Measurements from ENCODE around the gene GRK5.
"Not testable (repeated sequence)": the region's sequence is repeated elsewhere in the genome, so short reads cannot be mapped to it uniquely, and the experiment has no call there.

The GRK5 gene

DNA sequence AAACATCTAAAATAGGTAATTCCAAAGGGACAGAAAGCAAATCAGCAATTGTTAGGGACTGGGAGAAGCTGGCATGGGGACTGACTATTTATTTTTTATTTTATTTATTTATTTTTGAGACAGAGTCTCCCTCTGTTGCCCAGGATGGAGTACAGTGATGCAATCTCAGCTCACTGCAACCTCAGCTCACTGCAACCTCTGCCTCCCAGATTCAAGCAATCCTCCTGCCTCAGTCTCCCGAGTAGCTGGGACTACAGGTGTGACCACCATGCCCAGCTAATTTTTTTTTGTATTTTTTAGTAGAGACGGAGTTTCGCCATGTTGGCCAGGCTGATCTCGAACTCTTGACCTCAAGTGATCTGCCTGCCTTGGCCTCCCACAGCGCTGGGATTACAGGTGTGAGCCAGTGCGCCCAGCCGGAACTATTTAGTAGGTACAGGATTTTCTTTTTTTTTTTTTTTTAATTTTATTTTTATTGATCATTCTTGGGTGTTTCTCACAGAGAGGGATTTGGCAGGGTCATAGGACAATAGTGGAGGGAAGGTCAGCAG lies 26.4 kb upstream of the GRK5 start:
- H3K27me3 ChIP-seq (ENCODE audit: insufficient read depth, low read length); H3K4me1 ChIP-seq (ENCODE audit: insufficient read depth, low read length); H2AFZ ChIP-seq (ENCODE audit: low read depth, low read length); H3K4me3 ChIP-seq (ENCODE audit: low read length); H3K9me3 ChIP-seq (ENCODE audit: low read length): not testable (repeated sequence)
- H3K36me3 ChIP-seq (ENCODE audit: insufficient read depth, low read length): peaks cover 11% of the 10 kb centered on the region

DNA sequence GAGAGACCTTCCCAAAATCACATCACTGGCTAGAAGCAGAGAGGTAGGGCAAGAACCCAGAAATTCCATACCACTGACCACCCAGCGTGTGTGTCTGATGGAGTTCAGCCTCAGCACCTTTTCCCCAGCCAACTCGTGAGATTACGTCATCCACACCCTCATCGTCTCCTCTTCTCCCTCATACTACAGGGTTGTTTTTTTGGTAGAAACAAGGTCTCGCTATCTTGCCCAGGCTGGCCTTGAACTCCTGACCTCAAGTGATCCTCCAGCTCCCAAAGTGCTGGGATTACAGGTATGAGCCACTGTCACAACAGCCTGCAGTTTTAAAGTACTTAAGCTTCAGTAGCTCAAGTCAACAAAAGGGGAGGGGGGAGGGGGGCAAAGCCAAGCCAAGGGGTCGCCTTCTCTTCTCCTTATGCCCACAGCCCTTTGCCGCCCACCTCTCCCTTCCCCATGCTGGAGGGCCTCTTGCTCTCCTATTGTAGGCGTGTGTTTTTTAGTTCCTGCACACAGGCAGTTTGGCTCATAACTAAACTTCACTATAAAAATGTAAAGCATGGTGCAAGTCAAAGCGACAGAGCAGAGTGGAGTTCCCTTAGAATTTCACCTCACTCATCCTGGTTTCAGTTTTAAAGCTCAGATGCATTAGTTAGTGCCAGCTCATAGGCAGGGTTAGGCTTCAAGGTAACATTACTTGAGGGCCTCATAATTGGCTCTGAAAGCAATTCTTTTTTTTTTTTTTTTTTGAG lies 23.5 kb upstream of the GRK5 start:
- no peak overlapping the region for H2AFZ ChIP-seq (ENCODE audit: low read depth, low read length)
- H3K4me1 ChIP-seq (ENCODE audit: insufficient read depth, low read length): peaks cover 4% of the 10 kb centered on the region
- H3K27me3 ChIP-seq (ENCODE audit: insufficient read depth, low read length): no peaks in the 10 kb centered on the region
- H3K4me3 ChIP-seq (ENCODE audit: low read length): no peak overlapping the region
- H3K36me3 ChIP-seq (ENCODE audit: insufficient read depth, low read length): no peaks in the 10 kb centered on the region
- H3K9me3 ChIP-seq (ENCODE audit: low read length): no peaks in the 10 kb centered on the region

DNA sequence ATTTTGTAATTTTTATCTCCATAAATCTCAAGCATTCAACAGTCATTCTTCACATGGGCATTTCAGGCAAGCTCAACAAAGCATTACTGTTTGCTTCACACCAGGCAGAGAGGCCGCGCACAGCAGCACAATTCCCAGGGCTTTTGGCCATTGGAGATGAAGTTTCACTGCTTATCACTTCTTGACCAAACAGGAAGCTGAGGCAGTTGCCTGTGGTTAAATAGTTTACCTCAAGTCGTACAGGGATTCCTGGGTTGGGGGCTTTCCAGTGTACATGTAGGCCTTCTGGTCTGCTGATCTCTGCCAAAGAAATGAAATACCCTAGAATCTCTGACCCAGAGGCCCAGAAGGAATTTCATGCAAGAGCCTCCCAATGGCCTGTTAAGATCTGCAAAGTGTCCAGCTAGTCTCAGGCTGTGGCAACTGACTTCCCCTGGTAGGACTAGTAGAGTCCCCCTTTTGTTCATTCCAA lies 17.5 kb upstream of the GRK5 start:
- H3K9me3 ChIP-seq (ENCODE audit: low read length): no peaks in the 10 kb centered on the region
- peaks cover 3% of the 10 kb centered on the region for H3K27me3 ChIP-seq (ENCODE audit: insufficient read depth, low read length)
- H3K4me3 ChIP-seq (ENCODE audit: low read length): no peak overlapping the region
- no peaks in the 10 kb centered on the region for H3K36me3 ChIP-seq (ENCODE audit: insufficient read depth, low read length)
- H3K4me1 ChIP-seq (ENCODE audit: insufficient read depth, low read length): no peaks in the 10 kb centered on the region
- H2AFZ ChIP-seq (ENCODE audit: low read depth, low read length): no peak overlapping the region

DNA sequence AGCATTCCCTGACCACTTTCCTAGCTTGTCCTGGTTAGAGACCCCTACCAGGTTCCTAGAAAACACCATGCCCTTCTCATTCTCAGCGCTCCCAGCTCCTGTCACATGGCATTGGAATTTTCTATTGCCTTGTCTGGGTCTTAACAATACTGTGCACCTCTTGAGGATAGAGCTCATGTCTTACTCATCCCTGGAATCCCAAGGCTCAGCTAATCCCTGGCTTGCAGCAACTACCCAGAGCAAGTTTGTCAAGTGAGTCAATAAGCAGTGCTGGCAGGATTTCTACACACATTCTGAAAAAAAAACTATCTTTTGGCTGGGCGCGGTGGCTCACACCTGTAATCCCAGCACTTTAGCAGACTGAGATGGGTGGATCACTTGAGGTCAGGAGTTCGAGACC lies 17.0 kb upstream of the GRK5 start:
- peaks cover 5% of the 10 kb centered on the region for H3K27me3 ChIP-seq (ENCODE audit: insufficient read depth, low read length)
- H2AFZ ChIP-seq (ENCODE audit: low read depth, low read length): no peak overlapping the region
- H3K4me1 ChIP-seq (ENCODE audit: insufficient read depth, low read length): no peaks in the 10 kb centered on the region
- H3K36me3 ChIP-seq (ENCODE audit: insufficient read depth, low read length): no peaks in the 10 kb centered on the region
- H3K4me3 ChIP-seq (ENCODE audit: low read length): no peak overlapping the region
- H3K9me3 ChIP-seq (ENCODE audit: low read length): no peaks in the 10 kb centered on the region

DNA sequence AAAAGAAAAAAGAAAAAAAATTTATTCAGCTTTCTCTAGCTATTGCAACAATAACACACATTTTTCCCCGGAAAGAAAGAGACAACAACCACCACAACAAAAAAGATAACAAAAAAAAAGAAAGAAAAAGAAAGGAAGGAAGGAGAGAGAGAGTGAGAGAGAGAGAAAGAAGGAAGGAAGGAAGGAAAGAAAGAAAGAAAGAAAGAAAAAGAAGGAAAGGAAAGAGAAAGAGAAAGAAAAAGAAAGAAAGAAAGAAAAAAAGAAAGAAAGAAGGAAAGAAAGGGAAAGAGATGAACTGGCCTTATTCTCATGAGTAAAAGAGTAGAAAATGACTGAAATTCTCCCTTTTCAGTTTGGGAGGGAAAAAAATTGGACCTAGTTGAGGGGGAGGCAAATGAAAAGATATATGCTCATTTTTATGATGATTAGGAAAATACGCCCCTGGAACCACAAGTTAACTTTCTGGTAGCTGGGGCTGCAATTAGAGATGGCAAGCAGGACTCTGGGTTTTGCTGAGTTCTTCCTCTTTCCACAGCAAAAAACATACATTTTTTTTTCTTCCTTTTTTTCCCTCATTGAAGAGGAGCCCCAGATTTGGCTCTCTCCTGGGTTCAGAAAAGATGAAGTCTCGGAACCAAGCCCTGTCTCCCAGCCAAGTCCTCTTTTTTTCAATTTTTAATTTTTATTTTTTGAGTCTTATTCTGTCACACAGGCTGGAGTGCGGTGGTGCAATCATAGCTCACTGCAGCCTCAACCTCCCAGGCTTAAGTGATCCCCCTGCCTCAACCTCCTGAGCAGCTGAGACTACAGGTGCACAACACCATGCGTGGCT lies 16.2 kb upstream of the GRK5 start:
- no peak overlapping the region for H3K4me3 ChIP-seq (ENCODE audit: low read length)

DNA sequence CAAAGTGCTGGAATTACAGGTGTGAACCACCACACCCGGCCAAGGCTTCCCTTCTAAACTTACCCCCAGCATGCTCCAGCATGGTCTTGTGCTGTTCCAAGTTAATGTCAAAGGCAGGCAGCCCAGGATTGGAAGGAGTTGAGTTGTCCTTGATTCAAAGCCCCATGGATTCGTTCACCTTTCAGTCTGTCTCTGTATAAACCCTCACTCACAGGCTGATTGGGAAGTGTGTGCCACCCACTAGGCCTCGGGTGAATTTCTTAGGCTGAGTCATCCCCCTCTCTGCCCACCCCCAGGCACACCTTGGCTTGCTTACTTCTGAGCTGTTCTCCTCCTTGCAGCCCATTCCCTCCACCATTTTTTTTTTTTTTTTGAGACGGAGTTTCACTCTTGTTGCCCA lies 15.5 kb upstream of the GRK5 start:
- Histone ChIP-seq H3K27me3 (ENCODE audit: insufficient read depth, low read length) (peaks cover 5% of the 10 kb centered on the region), H3K9me3 (ENCODE audit: low read length) (no peaks in the 10 kb centered on the region), H2AFZ (ENCODE audit: low read depth, low read length) (no peak overlapping the region), H3K36me3 (ENCODE audit: insufficient read depth, low read length) (no peaks in the 10 kb centered on the region), H3K4me3 (ENCODE audit: low read length) (no peak overlapping the region), H3K4me1 (ENCODE audit: insufficient read depth, low read length) (no peaks in the 10 kb centered on the region)

More for the DNA sequence above, 16.2 kb upstream of the GRK5 start:
- Histone ChIP-seq H3K27me3 (ENCODE audit: insufficient read depth, low read length) (peaks cover 5% of the 10 kb centered on the region), H3K4me1 (ENCODE audit: insufficient read depth, low read length) (no peaks in the 10 kb centered on the region), H3K36me3 (ENCODE audit: insufficient read depth, low read length) (no peaks in the 10 kb centered on the region), H2AFZ (ENCODE audit: low read depth, low read length) (no peak overlapping the region), H3K9me3 (ENCODE audit: low read length) (no peaks in the 10 kb centered on the region)

DNA sequence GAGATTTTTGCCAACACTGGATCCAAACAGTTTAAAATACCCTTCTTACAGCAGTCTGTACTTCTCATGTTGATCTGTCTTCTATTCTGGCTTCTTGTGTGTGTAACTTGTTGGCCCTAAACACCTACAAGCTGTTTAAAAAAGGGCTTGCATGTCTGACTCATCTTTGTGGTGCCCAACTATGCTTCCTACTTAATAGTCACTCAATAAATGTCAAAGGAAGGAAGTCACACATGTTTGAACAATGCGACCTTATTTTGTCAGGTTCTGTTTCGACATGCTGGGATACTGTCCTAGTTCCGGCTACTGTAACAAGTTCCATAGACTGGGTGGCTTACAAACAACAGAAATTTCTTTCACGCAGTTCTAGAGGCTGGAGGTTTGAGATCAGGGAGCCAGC lies 9.4 kb upstream of the GRK5 start:
- Histone ChIP-seq H3K4me1 (ENCODE audit: insufficient read depth, low read length) (peaks cover 3% of the 10 kb centered on the region), H3K4me3 (ENCODE audit: low read length) (no peak overlapping the region), H2AFZ (ENCODE audit: low read depth, low read length) (no peak overlapping the region), H3K27me3 (ENCODE audit: insufficient read depth, low read length) (peaks cover 5% of the 10 kb centered on the region), H3K36me3 (ENCODE audit: insufficient read depth, low read length) (no peaks in the 10 kb centered on the region), H3K9me3 (ENCODE audit: low read length) (no peaks in the 10 kb centered on the region)

DNA sequence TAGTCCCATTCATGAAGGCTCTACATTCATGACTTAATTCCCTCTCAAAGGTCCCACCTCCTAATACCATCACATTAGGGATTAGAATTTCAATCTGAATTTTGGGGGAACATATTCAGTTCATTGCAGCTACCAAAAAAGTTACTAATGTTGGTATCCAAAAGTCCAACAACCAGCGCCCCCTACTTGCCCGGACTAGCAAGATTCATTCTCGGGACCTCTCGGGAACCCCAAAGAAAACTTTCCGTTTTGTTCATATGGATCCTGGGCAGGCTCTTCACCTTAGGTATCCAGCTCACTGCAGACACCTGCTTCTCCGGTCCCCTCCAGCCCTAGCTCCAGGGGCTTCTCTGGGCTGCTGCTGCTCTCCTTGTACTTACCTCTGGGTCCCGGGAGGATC lies 8.9 kb upstream of the GRK5 start:
- no peaks in the 10 kb centered on the region for H3K9me3 ChIP-seq (ENCODE audit: low read length)
- H2AFZ ChIP-seq (ENCODE audit: low read depth, low read length): no peak overlapping the region
- no peak overlapping the region for H3K4me3 ChIP-seq (ENCODE audit: low read length)
- peaks cover 5% of the 10 kb centered on the region for H3K27me3 ChIP-seq (ENCODE audit: insufficient read depth, low read length)
- peaks cover 8% of the 10 kb centered on the region for H3K4me1 ChIP-seq (ENCODE audit: insufficient read depth, low read length)
- no peaks in the 10 kb centered on the region for H3K36me3 ChIP-seq (ENCODE audit: insufficient read depth, low read length)

DNA sequence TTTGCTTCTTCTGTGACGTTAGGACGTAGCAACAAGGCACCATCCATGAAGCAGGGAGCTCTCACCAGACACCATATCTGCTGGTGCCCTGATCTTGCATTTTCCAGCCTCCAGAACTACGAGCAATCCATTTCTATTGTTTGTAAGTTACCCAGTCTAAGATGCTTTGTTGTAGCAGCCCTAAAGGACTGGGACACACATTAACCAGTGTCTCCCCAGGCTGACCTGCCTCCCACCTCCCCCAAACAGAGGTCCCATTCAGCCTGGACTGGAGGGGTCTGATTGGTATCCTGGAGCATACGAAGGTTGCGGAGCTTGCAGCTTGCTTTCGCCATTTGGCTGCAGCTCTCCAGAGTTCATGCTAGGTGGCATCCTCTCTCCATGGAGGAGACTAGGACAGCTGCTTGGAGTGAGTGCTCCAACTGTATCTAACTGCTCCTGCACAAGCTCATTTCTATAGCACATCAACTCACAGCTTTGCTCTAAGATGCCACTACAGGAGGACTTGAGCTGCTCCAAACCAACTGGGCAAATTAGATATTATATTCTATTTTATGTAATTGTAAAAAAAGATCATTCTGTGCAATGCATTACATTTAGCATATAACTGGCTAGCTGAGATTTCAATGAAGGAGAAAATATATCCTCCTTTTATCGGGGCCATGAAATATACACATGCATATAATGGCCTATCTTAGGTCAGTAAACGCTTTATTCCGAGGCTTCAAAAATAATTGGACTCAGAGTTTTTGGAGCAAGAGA lies 8.0 kb upstream of the GRK5 start:
- Histone ChIP-seq H3K4me1 (ENCODE audit: insufficient read depth, low read length) (peaks cover 8% of the 10 kb centered on the region), H3K36me3 (ENCODE audit: insufficient read depth, low read length) (no peaks in the 10 kb centered on the region), H3K9me3 (ENCODE audit: low read length) (no peaks in the 10 kb centered on the region), H2AFZ (ENCODE audit: low read depth, low read length) (no peak overlapping the region), H3K4me3 (ENCODE audit: low read length) (no peak overlapping the region), H3K27me3 (ENCODE audit: insufficient read depth, low read length) (peaks cover 5% of the 10 kb centered on the region)

DNA sequence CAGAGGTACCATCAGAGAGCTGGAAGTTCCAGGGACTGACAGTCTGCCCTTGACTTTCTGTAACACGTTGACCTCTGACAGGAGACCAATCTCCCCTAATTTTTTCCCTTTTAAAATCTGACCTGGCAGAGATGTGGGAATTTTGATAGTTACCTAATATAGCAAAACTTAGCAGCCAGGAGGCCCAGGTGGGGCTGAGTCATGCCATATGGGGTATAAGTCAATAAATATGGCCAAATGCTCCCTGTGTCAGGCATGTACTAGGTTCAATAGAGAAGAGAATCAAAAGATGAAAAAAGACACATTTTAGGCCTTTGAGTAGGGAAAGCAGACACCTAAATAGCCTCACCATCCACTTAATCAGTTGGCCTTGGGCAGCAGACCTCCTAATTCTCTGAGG lies 6.1 kb upstream of the GRK5 start:
- Histone ChIP-seq H2AFZ (ENCODE audit: low read depth, low read length) (no peak overlapping the region), H3K9me3 (ENCODE audit: low read length) (no peaks in the 10 kb centered on the region), H3K27me3 (ENCODE audit: insufficient read depth, low read length) (no peaks in the 10 kb centered on the region), H3K36me3 (ENCODE audit: insufficient read depth, low read length) (no peaks in the 10 kb centered on the region), H3K4me3 (ENCODE audit: low read length) (no peak overlapping the region), H3K4me1 (ENCODE audit: insufficient read depth, low read length) (peaks cover 8% of the 10 kb centered on the region)

DNA sequence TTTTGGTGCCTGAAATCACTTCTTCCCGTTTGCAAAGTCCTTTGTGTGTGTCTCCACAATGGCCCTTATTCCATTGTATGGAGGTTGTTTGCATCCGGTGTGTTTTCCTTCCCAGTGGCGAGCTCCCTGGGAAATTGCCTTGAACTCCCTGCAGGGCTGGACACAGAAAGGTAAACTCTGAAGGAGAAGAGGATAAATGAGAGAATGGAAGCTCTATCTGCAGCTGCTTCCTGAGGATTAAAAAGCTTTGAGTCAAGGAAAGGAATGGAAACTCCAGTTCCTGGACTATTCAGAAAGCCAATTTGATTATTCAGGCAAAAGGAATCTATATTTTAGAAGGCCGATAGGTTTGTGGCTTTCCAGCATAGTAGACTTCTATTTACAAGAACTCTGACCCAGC lies 4.4 kb upstream of the GRK5 start:
- Histone ChIP-seq H3K36me3 (ENCODE audit: insufficient read depth, low read length) (no peaks in the 10 kb centered on the region), H3K4me3 (ENCODE audit: low read length) (no peak overlapping the region), H3K4me1 (ENCODE audit: insufficient read depth, low read length) (peaks cover 9% of the 10 kb centered on the region), H3K9me3 (ENCODE audit: low read length) (no peaks in the 10 kb centered on the region), H3K27me3 (ENCODE audit: insufficient read depth, low read length) (no peaks in the 10 kb centered on the region), H2AFZ (ENCODE audit: low read depth, low read length) (peak overlapping the region; percentile 8)

DNA sequence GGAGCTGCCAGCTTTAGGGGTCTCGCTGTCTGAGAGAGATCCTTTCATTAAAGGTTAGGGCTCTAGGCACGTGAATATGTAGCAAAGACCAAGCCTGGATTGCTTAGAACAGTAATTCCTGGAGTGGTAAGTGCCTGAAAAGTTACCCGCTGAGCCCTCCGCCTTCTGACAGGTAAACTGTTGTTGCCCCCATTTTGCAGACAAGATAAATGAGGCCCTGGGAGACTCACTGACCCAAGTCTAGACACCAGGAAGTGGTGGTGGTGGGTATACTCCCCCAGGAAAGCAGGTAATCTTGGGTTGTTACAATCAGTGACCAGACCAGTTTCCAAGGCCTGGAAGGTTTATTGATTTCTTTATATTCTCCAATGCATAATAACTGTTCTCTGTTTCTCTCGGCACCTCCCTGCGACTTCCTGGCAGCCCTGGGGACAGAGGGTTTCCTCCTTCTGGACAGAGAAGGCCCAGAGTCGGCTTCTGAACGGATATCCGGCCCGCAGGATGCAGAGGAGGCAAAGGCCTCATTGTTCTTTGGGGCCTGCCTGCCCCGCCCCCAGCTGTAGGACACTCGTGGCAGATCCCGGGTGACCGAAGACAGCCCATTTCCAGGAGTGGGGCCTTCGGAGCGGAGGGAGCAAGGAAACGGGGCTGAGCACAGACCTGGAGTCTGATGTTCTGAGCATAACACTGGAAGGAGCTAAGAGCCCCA lies 1.3 kb upstream of the GRK5 start:
- peaks cover 33% of the 10 kb centered on the region for H3K4me1 ChIP-seq (ENCODE audit: insufficient read depth, low read length)
- peak overlapping the region; percentile 36 for H2AFZ ChIP-seq (ENCODE audit: low read depth, low read length)
- no peaks in the 10 kb centered on the region for H3K27me3 ChIP-seq (ENCODE audit: insufficient read depth, low read length)
- no peaks in the 10 kb centered on the region for H3K9me3 ChIP-seq (ENCODE audit: low read length)
- no peaks in the 10 kb centered on the region for H3K36me3 ChIP-seq (ENCODE audit: insufficient read depth, low read length)
- H3K4me3 ChIP-seq (ENCODE audit: low read length): peak overlapping the region; percentile 85
